Stimulated activated naive CD8-positive, alpha-beta T cell treated with anti-CD3 and anti-CD28 coated beads, Interleukin-15, Interleukin-2, amounts not matched to agents 100 ng/mL and 50 ng/mL, for 24 hours (primary cell): ENCODE results near the gene NRF1.
"Not testable (repeated sequence)": the region's sequence is repeated elsewhere in the genome, so short reads cannot be mapped to it uniquely, and the experiment has no call there.

Experiments used
- H3K27ac Mint-ChIP-seq: one replicate; pipeline ENCODE4 v1.8.0; 2021; ENCODE audit warnings: mild to moderate bottlenecking, mixed read lengths
- H3K27me3 Mint-ChIP-seq: one replicate; pipeline ENCODE4 v1.8.0; 2021; ENCODE audit warnings: mixed read lengths
- H3K36me3 Mint-ChIP-seq: one replicate; pipeline ENCODE4 v1.8.0; 2021; ENCODE audit warnings: low read depth, mixed read lengths
- H3K4me1 Mint-ChIP-seq: one replicate; pipeline ENCODE4 v1.8.0; 2021; ENCODE audit warnings: low read depth, mixed read lengths
- H3K4me3 Mint-ChIP-seq: one replicate; pipeline ENCODE4 v1.8.0; 2021; ENCODE audit warnings: mild to moderate bottlenecking, mixed read lengths
- H3K9me3 Mint-ChIP-seq: one replicate; pipeline ENCODE4 v1.8.0; 2021; ENCODE audit warnings: mixed read lengths

The NRF1 gene

GRCh38 chr7:129650056-129650758, 38.7 kb downstream of the NRF1 start:
- H3K9me3 Mint-ChIP-seq = no peaks in the 10 kb centered on the region
- H3K27ac Mint-ChIP-seq = peak overlapping the region; percentile 66
- no peaks in the 10 kb centered on the region for H3K27me3 Mint-ChIP-seq
- peaks cover 56% of the 10 kb centered on the region for H3K4me1 Mint-ChIP-seq
- H3K36me3 Mint-ChIP-seq = peaks cover 9% of the 10 kb centered on the region
- peak overlapping the region; percentile 14 for H3K4me3 Mint-ChIP-seq

DNA sequence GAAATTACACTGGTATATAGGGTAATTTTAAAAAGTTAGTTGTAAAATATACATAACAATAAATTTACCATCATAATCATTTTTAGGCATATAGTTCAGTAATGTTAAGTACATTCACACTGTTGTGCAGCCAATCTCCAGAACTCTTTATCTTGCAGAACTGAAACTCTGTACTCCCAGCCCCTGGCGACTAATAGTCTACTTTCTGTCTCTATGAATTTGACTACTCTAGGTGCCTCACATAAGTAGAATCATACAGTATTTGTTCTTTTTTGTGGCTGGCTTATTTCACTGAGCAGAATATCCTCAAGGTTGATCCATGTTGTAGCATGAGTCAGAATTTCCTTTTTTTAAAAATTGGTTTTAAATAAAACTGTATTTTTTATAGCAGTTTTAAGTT, 41.4 kb downstream of the NRF1 start:
- H3K4me1 Mint-ChIP-seq = peaks cover 69% of the 10 kb centered on the region
- H3K9me3 Mint-ChIP-seq = no peaks in the 10 kb centered on the region
- H3K27me3 Mint-ChIP-seq = no peaks in the 10 kb centered on the region
- H3K4me3 Mint-ChIP-seq = no peak overlapping the region
- peaks cover 15% of the 10 kb centered on the region for H3K36me3 Mint-ChIP-seq
- H3K27ac Mint-ChIP-seq = no peak overlapping the region

DNA sequence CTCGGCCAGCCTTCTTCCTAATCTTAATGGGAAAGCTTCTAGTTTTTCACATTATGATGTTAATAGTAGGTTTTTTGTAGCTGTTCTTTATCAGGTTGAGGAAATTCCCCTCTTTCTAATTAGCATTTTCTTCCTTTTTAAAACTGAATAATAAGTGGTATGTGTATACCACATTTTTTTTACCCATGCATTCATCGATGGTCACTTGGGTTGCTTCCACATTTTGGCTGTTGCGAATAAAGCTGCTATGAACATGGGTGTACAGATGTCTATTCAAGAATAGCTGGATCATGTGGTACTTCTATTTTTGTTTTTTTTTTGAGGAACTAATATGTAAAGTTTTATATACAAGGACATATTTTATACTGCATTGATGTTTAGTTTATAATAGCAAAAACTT, 44.3 kb downstream of the NRF1 start:
- Mint-ChIP-seq H3K36me3 (peaks cover 36% of the 10 kb centered on the region), H3K4me1 (peaks cover 46% of the 10 kb centered on the region), H3K4me3 (no peak overlapping the region), H3K9me3 (peaks cover 5% of the 10 kb centered on the region), H3K27me3 (no peaks in the 10 kb centered on the region), H3K27ac (no peak overlapping the region)

GRCh38 chr7:129657363-129657762, 45.8 kb downstream of the NRF1 start:
- Mint-ChIP-seq H3K9me3 (peaks cover 17% of the 10 kb centered on the region), H3K4me3 (no peak overlapping the region), H3K4me1 (peaks cover 45% of the 10 kb centered on the region), H3K27ac (no peak overlapping the region), H3K27me3 (no peaks in the 10 kb centered on the region), H3K36me3 (peaks cover 50% of the 10 kb centered on the region)

DNA sequence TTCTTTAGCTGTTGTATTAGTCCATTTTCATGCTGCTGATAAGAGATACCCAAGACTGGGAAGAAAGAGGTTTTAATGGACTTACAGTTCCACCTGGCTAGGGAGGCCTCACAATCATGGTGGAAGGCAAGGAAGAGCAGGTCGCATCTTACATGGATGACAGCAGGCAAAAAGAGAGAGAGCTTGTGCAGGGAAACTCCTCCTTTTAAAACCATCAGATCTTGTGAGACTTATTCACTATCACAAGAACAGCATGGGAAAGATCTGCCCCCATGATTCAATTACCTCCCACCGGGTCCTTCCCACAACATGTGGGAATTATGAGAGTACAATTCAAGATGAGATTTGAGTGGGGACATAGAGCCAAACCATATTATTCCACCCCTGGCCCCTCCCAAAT, 48.4 kb downstream of the NRF1 start:
- H3K4me3 Mint-ChIP-seq, H3K27me3 Mint-ChIP-seq, H3K27ac Mint-ChIP-seq: not testable (repeated sequence)
- Mint-ChIP-seq H3K4me1 (peaks cover 24% of the 10 kb centered on the region), H3K9me3 (peaks cover 18% of the 10 kb centered on the region), H3K36me3 (peaks cover 52% of the 10 kb centered on the region)

GRCh38 chr7:129661645-129662182, 50.2 kb downstream of the NRF1 start:
- H3K36me3 Mint-ChIP-seq = peaks cover 52% of the 10 kb centered on the region
- H3K9me3 Mint-ChIP-seq = peaks cover 18% of the 10 kb centered on the region
- no peaks in the 10 kb centered on the region for H3K27me3 Mint-ChIP-seq
- no peak overlapping the region for H3K4me3 Mint-ChIP-seq
- peaks cover 13% of the 10 kb centered on the region for H3K4me1 Mint-ChIP-seq
- no peak overlapping the region for H3K27ac Mint-ChIP-seq

DNA sequence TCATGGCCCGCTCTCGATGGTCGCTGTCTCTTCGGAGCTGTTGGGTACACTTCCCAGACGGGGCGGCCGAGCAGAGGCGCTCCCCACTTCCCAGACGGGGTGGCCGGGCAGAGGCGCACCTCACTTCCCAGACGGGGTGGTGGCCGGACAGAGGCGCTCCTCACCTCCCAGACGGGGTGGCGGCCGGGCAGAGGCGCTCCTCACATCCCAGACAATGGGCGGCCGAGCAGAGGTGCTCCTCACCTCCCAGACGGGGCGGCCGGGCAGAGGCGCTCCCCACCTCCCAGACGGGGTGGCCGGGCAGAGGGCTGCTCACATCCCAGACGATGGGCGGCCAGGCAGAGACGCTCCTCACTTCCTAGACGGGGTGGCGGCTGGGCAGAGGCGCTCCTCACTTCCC, 51.7 kb downstream of the NRF1 start:
- not testable (repeated sequence) for H3K27ac Mint-ChIP-seq, H3K4me1 Mint-ChIP-seq, H3K4me3 Mint-ChIP-seq, H3K27me3 Mint-ChIP-seq
- peaks cover 40% of the 10 kb centered on the region for H3K36me3 Mint-ChIP-seq
- H3K9me3 Mint-ChIP-seq = peaks cover 18% of the 10 kb centered on the region

GRCh38 chr7:129664029-129665012, 52.8 kb downstream of the NRF1 start:
- peaks cover 9% of the 10 kb centered on the region for H3K4me1 Mint-ChIP-seq
- no peak overlapping the region for H3K4me3 Mint-ChIP-seq
- peaks cover 18% of the 10 kb centered on the region for H3K9me3 Mint-ChIP-seq
- H3K27me3 Mint-ChIP-seq = no peaks in the 10 kb centered on the region
- no peak overlapping the region for H3K27ac Mint-ChIP-seq
- H3K36me3 Mint-ChIP-seq = peaks cover 31% of the 10 kb centered on the region

GRCh38 chr7:129665013-129665401, 53.5 kb downstream of the NRF1 start:
- H3K27me3 Mint-ChIP-seq = no peaks in the 10 kb centered on the region
- H3K4me3 Mint-ChIP-seq = no peak overlapping the region
- peaks cover 24% of the 10 kb centered on the region for H3K36me3 Mint-ChIP-seq
- peaks cover 13% of the 10 kb centered on the region for H3K9me3 Mint-ChIP-seq
- peaks cover 9% of the 10 kb centered on the region for H3K4me1 Mint-ChIP-seq
- H3K27ac Mint-ChIP-seq = no peak overlapping the region

DNA sequence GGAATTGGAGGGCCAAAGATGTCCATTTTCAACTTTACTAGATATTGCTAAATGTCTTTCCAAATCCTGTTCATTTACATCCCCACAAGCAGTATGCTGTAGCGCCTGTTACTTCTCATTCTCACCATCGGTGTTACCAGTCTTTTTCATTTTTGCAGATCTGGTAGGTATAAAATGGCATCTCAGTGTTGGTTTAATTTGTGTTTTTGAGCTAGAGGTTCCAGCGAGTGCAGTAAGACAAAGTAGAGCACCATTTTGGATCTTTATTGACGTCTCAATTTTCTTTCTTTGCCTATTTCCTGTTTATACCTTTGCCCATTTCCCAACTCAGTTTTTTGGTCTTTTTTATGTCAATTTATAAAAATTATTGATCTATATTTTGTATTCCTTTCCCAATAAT, 55.6 kb downstream of the NRF1 start:
- Mint-ChIP-seq H3K27ac (no peak overlapping the region), H3K4me3 (no peak overlapping the region), H3K36me3 (peaks cover 5% of the 10 kb centered on the region), H3K27me3 (no peaks in the 10 kb centered on the region), H3K9me3 (peaks cover 3% of the 10 kb centered on the region), H3K4me1 (peaks cover 2% of the 10 kb centered on the region)

DNA sequence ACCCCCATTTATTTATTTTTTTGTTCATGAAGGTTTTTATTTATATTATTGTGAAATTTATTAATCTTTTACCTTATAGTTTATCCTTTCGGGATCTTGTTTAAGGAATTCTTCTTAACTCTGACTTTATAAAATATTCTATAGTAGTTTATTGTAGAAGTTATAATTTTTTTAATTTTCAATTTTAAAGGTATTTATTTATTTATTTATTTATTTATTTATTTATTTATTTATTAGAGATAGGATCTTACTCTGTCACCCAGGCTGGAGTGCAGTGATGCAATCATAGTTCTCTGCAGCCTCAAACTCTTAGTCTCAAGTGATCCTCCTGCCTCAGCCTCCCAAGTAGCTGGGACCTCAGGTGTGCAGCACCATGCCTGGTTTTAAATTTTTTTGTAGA, 56.0 kb downstream of the NRF1 start:
- Mint-ChIP-seq H3K27me3 (no peaks in the 10 kb centered on the region), H3K27ac (no peak overlapping the region), H3K36me3 (peaks cover under 1% of the 10 kb centered on the region), H3K4me3 (no peak overlapping the region), H3K9me3 (no peaks in the 10 kb centered on the region), H3K4me1 (no peaks in the 10 kb centered on the region)

GRCh38 chr7:129669901-129670300, 58.4 kb downstream of the NRF1 start:
- no peaks in the 10 kb centered on the region for H3K4me1 Mint-ChIP-seq
- no peaks in the 10 kb centered on the region for H3K27me3 Mint-ChIP-seq
- H3K9me3 Mint-ChIP-seq = no peaks in the 10 kb centered on the region
- H3K27ac Mint-ChIP-seq = no peak overlapping the region
- H3K4me3 Mint-ChIP-seq = no peak overlapping the region
- H3K36me3 Mint-ChIP-seq = peaks cover 6% of the 10 kb centered on the region

DNA sequence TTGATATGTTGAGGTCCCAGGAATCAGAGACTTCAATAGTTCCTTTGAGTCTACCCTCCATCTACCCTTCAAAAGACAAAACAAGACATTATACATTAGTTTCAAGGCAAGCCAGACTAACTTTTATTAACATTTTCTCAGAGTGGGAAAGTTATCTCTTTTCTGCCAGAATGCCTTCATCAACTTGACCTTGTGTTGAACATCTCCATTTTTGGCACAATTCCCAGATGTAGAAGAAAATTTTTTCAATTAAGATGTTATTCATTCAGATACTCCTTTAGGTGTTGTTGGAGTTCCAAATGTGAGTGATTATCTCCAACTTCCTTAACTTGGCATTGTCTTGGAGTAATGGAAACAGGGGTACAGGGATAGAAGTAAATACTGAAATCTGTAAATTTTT, 59.1 kb downstream of the NRF1 start:
- no peak overlapping the region for H3K4me3 Mint-ChIP-seq
- H3K9me3 Mint-ChIP-seq = no peaks in the 10 kb centered on the region
- peaks cover 14% of the 10 kb centered on the region for H3K36me3 Mint-ChIP-seq
- H3K27me3 Mint-ChIP-seq = no peaks in the 10 kb centered on the region
- no peak overlapping the region for H3K27ac Mint-ChIP-seq
- H3K4me1 Mint-ChIP-seq = no peaks in the 10 kb centered on the region

DNA sequence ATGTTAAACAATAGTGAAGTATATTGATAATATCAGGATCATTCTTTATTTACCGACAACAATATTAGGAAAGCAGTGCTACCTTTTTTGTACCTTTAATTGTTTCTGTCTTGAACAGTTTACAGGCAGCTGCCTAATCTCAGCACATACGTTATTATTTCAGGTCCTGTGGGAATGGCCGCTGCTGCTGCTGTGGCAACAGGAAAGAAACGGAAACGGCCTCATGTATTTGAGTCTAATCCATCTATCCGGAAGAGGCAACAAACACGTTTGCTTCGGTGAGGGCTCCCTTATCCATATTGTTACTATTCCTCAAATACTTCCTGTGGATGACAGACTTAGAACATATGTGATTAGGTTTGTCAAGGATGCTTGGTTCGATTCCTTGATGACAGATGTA, 59.7 kb downstream of the NRF1 start:
- no peak overlapping the region for H3K4me3 Mint-ChIP-seq
- H3K27me3 Mint-ChIP-seq = no peaks in the 10 kb centered on the region
- no peak overlapping the region for H3K27ac Mint-ChIP-seq
- H3K9me3 Mint-ChIP-seq = no peaks in the 10 kb centered on the region
- peaks cover 20% of the 10 kb centered on the region for H3K36me3 Mint-ChIP-seq
- H3K4me1 Mint-ChIP-seq = no peaks in the 10 kb centered on the region

DNA sequence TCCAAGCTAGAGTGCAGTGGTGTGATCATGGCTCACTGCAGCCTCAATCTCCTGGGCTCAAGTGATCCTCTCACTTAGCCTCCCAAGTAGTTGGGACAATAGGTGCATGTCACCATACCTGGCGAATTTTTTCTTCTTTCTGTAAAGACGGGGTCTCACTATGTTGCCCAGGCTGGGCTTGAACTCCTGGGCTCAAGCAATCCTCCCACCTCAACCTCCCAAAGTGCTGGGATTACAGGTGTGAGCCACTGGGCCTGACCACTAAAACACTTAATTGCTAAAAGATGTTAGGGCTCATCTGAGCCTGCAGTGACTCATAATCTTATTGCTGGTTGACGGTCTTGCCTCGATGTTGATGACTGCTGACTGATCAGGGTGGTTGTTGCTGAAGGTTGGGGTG, 63.0 kb downstream of the NRF1 start:
- not testable (repeated sequence) for H3K4me1 Mint-ChIP-seq, H3K9me3 Mint-ChIP-seq

More for the DNA sequence above, 63.0 kb downstream of the NRF1 start:
- H3K36me3 Mint-ChIP-seq = peaks cover 43% of the 10 kb centered on the region
- H3K27ac Mint-ChIP-seq, H3K4me3 Mint-ChIP-seq, H3K27me3 Mint-ChIP-seq: not testable (repeated sequence)
